CD4-positive, alpha-beta T cell treated with Interleukin-15 for 1 hour (primary cell): ENCODE data around the gene FUS.

Experiments
- DNase-seq: peaks from one replicate; pipeline ENCODE4 v3.0.0-alpha.2; 2020

Gene FUS

GRCh38 chr16:31204871-31205666 is 25.1 kb downstream of the FUS start:
- DNase-seq: no peak

GRCh38 chr16:31206776-31207175 is 26.8 kb downstream of the FUS start:
- DNase-seq: no peak

- no peak for DNase-seq
Measured at GRCh38 chr16:31213342-31213741, 33.4 kb downstream of the FUS start.

- DNase-seq: no peak
Measured at GRCh38 chr16:31213877-31214707, 34.2 kb downstream of the FUS start, which contains the start of gene TRIM72. TSS of gene TRIM72 (plus strand) at chr16:31214119. CDS start at chr16:31214739, 620 bp downstream.

GRCh38 chr16:31214708-31215286 is 34.9 kb downstream of the FUS start:
- no peak for DNase-seq

- no peak for DNase-seq
Measured at GRCh38 chr16:31215287-31216162, 35.6 kb downstream of the FUS start.

- DNase-seq: no peak
Measured at GRCh38 chr16:31216422-31217135, 36.6 kb downstream of the FUS start, which contains the start of gene PYDC1. TSS of gene PYDC1 (minus strand) at chr16:31217135. CDS start at chr16:31217028, 107 bp downstream.

- no peak for DNase-seq
Measured at GRCh38 chr16:31217136-31217530, 37.2 kb downstream of the FUS start.

GRCh38 chr16:31219154-31219741 is 39.3 kb downstream of the FUS start:
- no peak for DNase-seq

GRCh38 chr16:31221357-31222160 is 41.6 kb downstream of the FUS start:
- no peak for DNase-seq

GRCh38 chr16:31223044-31223443 is 43.1 kb downstream of the FUS start:
- DNase-seq: no peak

- DNase-seq: no peak
Measured at GRCh38 chr16:31224092-31224955, 44.4 kb downstream of the FUS start.

GRCh38 chr16:31225193-31225592 is 45.3 kb downstream of the FUS start:
- DNase-seq: no peak

GRCh38 chr16:31228206-31228605 is 48.3 kb downstream of the FUS start:
- DNase-seq: no peak

- DNase-seq: no peak
Measured at GRCh38 chr16:31229501-31229900, 49.6 kb downstream of the FUS start.

- no peak for DNase-seq
Measured at GRCh38 chr16:31238041-31238440, 58.1 kb downstream of the FUS start.
